ENCODE results near the gene CRIP3.

Gene CRIP3

GRCh38 chr6:43257367-43258145 lies 51.1 kb downstream of the CRIP3 start:
- no peaks in the 10 kb centered on the region for H3K36me3 ChIP-seq (ENCODE audit: control insufficient read depth in 2 of 2, insufficient read depth in 1 of 2, low read length in 2 of 2)
- no peak overlapping the region for H3K27ac ChIP-seq (ENCODE audit: extremely low read depth, low read depth, low read length)
- H3K4me1 ChIP-seq (ENCODE audit: control insufficient read depth, insufficient read depth, low read length) = no peaks in the 10 kb centered on the region
- ChIA-PET CTCF (interaction anchor here (0.6 to 1.0 kb wide), 2 partner anchors 77 to 88 kb away, joined by 3 read pairs; no protein-coding TSS in a partner anchor), POLR2A (no interaction called here)
- no peak for TF ChIP-seq ZNF114 (tag by site-specific recombination; IDR thresholded peaks at IDR 0.05)
- TF ChIP-seq, protein P1, sequence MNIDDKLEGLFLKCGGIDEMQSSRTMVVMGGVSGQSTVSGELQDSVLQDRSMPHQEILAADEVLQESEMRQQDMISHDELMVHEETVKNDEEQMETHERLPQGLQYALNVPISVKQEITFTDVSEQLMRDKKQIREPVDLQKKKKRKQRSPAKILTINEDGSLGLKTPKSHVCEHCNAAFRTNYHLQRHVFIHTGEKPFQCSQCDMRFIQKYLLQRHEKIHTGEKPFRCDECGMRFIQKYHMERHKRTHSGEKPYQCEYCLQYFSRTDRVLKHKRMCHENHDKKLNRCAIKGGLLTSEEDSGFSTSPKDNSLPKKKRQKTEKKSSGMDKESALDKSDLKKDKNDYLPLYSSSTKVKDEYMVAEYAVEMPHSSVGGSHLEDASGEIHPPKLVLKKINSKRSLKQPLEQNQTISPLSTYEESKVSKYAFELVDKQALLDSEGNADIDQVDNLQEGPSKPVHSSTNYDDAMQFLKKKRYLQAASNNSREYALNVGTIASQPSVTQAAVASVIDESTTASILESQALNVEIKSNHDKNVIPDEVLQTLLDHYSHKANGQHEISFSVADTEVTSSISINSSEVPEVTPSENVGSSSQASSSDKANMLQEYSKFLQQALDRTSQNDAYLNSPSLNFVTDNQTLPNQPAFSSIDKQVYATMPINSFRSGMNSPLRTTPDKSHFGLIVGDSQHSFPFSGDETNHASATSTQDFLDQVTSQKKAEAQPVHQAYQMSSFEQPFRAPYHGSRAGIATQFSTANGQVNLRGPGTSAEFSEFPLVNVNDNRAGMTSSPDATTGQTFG (tag by site-specific recombination; IDR thresholded peaks at IDR 0.05; ENCODE audit: borderline replicate concordance) = no peak
- peak; percentile 22; the same call in 1 of the 2 replicates for TF ChIP-seq ZFHX2 (tag by site-specific recombination; conservative IDR thresholded peaks at IDR 0.05)
- H3K9me3 ChIP-seq (ENCODE audit: control insufficient read depth, insufficient read depth, low read depth, low read length) = no peaks in the 10 kb centered on the region
- no peak overlapping the region for H3K4me3 ChIP-seq (ENCODE audit: low read depth, low read length)

GRCh38 chr6:43256670-43257366 lies 51.8 kb downstream of the CRIP3 start:
- Histone ChIP-seq H3K27ac (ENCODE audit: extremely low read depth, low read depth, low read length) (no peak overlapping the region), H3K4me3 (ENCODE audit: low read depth, low read length) (no peak overlapping the region), H3K36me3 (ENCODE audit: control insufficient read depth in 2 of 2, insufficient read depth in 1 of 2, low read length in 2 of 2) (no peaks in the 10 kb centered on the region), H3K9me3 (ENCODE audit: control insufficient read depth, insufficient read depth, low read depth, low read length) (no peaks in the 10 kb centered on the region), H3K4me1 (ENCODE audit: control insufficient read depth, insufficient read depth, low read length) (peaks cover 3% of the 10 kb centered on the region; the same call in 1 of the 2 replicates)
- TF ChIP-seq ZFHX2 (tag by site-specific recombination; conservative IDR thresholded peaks at IDR 0.05) = no peak
- TF ChIP-seq ZNF19 (tag by site-specific recombination; IDR thresholded peaks at IDR 0.05; ENCODE audit: low read depth) = no peak
- TF ChIP-seq BCL6B (tag by site-specific recombination; IDR thresholded peaks at IDR 0.05) = no peak
- TF ChIP-seq, protein P2, sequence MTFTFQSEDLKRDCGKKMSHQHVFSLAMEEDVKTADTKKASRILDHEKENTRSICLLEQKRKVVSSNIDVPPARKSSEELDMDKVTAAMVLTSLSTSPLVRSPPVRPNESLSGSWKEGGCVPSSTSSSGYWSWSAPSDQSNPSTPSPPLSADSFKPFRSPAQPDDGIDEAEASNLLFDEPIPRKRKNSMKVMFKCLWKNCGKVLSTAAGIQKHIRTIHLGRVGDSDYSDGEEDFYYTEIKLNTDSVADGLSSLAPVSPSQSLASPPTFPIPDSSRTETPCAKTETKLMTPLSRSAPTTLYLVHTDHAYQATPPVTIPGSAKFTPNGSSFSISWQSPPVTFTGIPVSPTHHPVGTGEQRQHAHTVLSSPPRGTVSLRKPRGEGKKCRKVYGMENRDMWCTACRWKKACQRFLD (tag by site-specific recombination; IDR thresholded peaks at IDR 0.05) = no peak
- no peak for TF ChIP-seq ZNF24 (tag by site-specific recombination; IDR thresholded peaks at IDR 0.05)
- TF ChIP-seq SALL2 (tag by site-specific recombination; IDR thresholded peaks at IDR 0.05; ENCODE audit: borderline replicate concordance) = no peak
- TF ChIP-seq ZNF274 (IDR thresholded peaks at IDR 0.05; ENCODE audit: low read length) = no peak
- no peak for TF ChIP-seq ZNF274 (tag by site-specific recombination; IDR thresholded peaks at IDR 0.05; ENCODE audit: borderline replicate concordance)
- TF ChIP-seq ZBTB17 (tag by site-specific recombination; IDR thresholded peaks at IDR 0.05) = no peak
- TF ChIP-seq ZNF830 (tag by site-specific recombination; IDR thresholded peaks at IDR 0.05; ENCODE audit: low read depth) = no peak
- no peak for TF ChIP-seq ZFP3 (tag by site-specific recombination; IDR thresholded peaks at IDR 0.05; ENCODE audit: low read depth)
- no peak for TF ChIP-seq ELK4 (IDR thresholded peaks at IDR 0.05; ENCODE audit: borderline replicate concordance, low read depth, low read length)
- TF ChIP-seq ZBTB44 (tag by site-specific recombination; IDR thresholded peaks at IDR 0.05) = no peak
- no peak for TF ChIP-seq ZNF394 (tag by site-specific recombination; IDR thresholded peaks at IDR 0.05; ENCODE audit: borderline replicate concordance)
- no peak for TF ChIP-seq ZBTB20 (tag by site-specific recombination; IDR thresholded peaks at IDR 0.05)
- TF ChIP-seq ZNF561 (tag by site-specific recombination; IDR thresholded peaks at IDR 0.05; ENCODE audit: borderline replicate concordance) = no peak
- TF ChIP-seq ZNF626 (tag by site-specific recombination; IDR thresholded peaks at IDR 0.05) = no peak
- ChIA-PET CTCF (interaction anchor here (0.6 to 1.1 kb wide), 2 partner anchors 78 to 145 kb away, joined by 3 to 7 read pairs; no protein-coding TSS in a partner anchor), POLR2A (no interaction called here)
